NB4 (cell line): Measurements from ENCODE around the gene PRSS50.
"Not testable (repeated sequence)": the region's sequence is repeated elsewhere in the genome, so short reads cannot be mapped to it uniquely, and the experiment has no call there.

Experiments
- CTCF ChIP-seq: IDR thresholded peaks from one replicate; pipeline ENCODE4 v1.5.1; 2012; ENCODE audit warnings: low read depth, low read length
- POLR2A ChIP-seq: IDR thresholded peaks from 2 replicates; pipeline ENCODE4 v1.6.1; 2011; ENCODE audit warnings: mild to moderate bottlenecking; ENCODE audit not compliant: insufficient read length; ENCODE audit errors: extremely low read depth

- TF ChIP-seq CTCF, POLR2A: not testable (repeated sequence)
These were observed 13.3 kb downstream of the PRSS50 start for GRCh38 chr3:46704346-46704745.
